Activated CD4-positive, alpha-beta T cell treated with anti-CD3 and anti-CD28 coated beads, Interleukin-2, amount 10 ng/mL, durations not matched to agents 7 days and 5 days (primary cell): ENCODE results near the gene ANKRD53. TPM values are rescaled to one million over a fixed set of nuclear protein-coding genes. Genes with fewer than 3 reads are reported as not detected.

Experiments used
- CTCF ChIA-PET: fragments of 350-600 bp; sonication (Branson Sonifier 250); formaldehyde crosslinking; loops from one replicate; lab custom pipeline; 2021; ENCODE audit warnings: antibody characterized with exemption; lab: Charles Lee
- POLR2A ChIA-PET: fragments of 350-600 bp; sonication (Branson Sonifier 250); formaldehyde crosslinking; loops from one replicate; lab custom pipeline; 2021; ENCODE audit warnings: antibody characterized with exemption; lab: Charles Lee
- DNase-seq: peaks from one replicate; pipeline ENCODE4 v3.0.0-alpha.2; 2020
- H3K27ac Mint-ChIP-seq: one replicate; pipeline ENCODE4 v1.8.0; 2021; ENCODE audit warnings: mild to moderate bottlenecking, moderate library complexity, mixed read lengths
- H3K27me3 Mint-ChIP-seq: one replicate; pipeline ENCODE4 v1.8.0; 2021; ENCODE audit warnings: mixed read lengths
- H3K36me3 Mint-ChIP-seq: one replicate; pipeline ENCODE4 v1.8.0; 2021; ENCODE audit warnings: low read depth, mixed read lengths
- H3K4me1 Mint-ChIP-seq: one replicate; pipeline ENCODE4 v1.8.0; 2021; ENCODE audit warnings: mixed read lengths
- H3K4me3 Mint-ChIP-seq: one replicate; pipeline ENCODE4 v1.8.0; 2021; ENCODE audit warnings: mild to moderate bottlenecking, moderate library complexity, mixed read lengths
- H3K9me3 Mint-ChIP-seq: one replicate; pipeline ENCODE4 v1.8.0; 2021; ENCODE audit warnings: mixed read lengths
- total RNA-seq, 2 experiments: library from RNA; stranded (reverse); gene quantifications; one replicate each; pipeline ENCODE4 v1.2.3, GENCODE V29; 2021

ANKRD53 gene
- total RNA-seq, 2 experiments from 2014 or later = 0.50 TPM; not detected in 1

- no peak overlapping the region for H3K4me3 Mint-ChIP-seq
- no peaks in the 10 kb centered on the region for H3K9me3 Mint-ChIP-seq
- ChIA-PET CTCF (interaction anchor here (0.7 to 2.2 kb wide), 21 partner anchors 9 to 645 kb away, joined by 3 to 17 read pairs (median 5); partner anchors contain the start of gene FIGLA), POLR2A (interaction anchor here (0.6 kb wide), 1 partner anchor 18 kb away, joined by 3 read pairs; no protein-coding TSS in a partner anchor)
- DNase-seq = no peak
- peaks cover 11% of the 10 kb centered on the region for H3K4me1 Mint-ChIP-seq
- peaks cover 30% of the 10 kb centered on the region for H3K27me3 Mint-ChIP-seq
- no peak overlapping the region for H3K27ac Mint-ChIP-seq
- H3K36me3 Mint-ChIP-seq = no peaks in the 10 kb centered on the region
These were observed 29.3 kb upstream of the ANKRD53 start for GRCh38 chr2:70949086-70949485.

DNA sequence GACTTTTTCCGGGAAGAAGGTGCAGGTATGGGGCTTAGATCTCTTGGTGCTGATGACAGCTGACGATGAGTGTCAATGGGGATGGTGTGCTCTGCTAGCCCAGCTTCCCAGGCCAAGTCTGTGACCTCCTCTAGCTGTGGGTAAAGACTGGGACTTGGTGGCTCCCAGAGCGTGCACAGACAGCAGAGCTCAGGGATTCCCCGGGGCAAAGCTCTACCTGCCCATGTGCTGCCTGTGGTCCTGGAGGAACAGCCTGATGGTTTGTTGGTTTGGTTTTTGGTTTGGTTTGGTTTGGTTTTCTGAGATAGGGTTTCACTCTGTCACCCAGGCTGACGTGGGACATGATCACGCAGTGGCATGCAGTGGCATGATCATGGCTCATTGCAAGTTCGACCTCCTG lies 23.5 kb upstream of the ANKRD53 start:
- ChIA-PET CTCF (interaction anchor here (1.5 kb wide), 1 partner anchor 10 kb away, joined by 5 read pairs; no protein-coding TSS in a partner anchor), POLR2A (no interaction called here)
- DNase-seq = peak; percentile 4
- no peaks in the 10 kb centered on the region for H3K9me3 Mint-ChIP-seq
- no peak overlapping the region for H3K4me3 Mint-ChIP-seq
- peaks cover 13% of the 10 kb centered on the region for H3K4me1 Mint-ChIP-seq
- H3K27ac Mint-ChIP-seq = no peak overlapping the region
- H3K27me3 Mint-ChIP-seq = peaks cover 27% of the 10 kb centered on the region
- no peaks in the 10 kb centered on the region for H3K36me3 Mint-ChIP-seq

GRCh38 chr2:70956141-70956540 lies 22.3 kb upstream of the ANKRD53 start:
- no peak overlapping the region for H3K4me3 Mint-ChIP-seq
- no peak for DNase-seq
- ChIA-PET CTCF (no interaction called here), POLR2A (no interaction called here)
- peaks cover 13% of the 10 kb centered on the region for H3K4me1 Mint-ChIP-seq
- H3K27me3 Mint-ChIP-seq = peaks cover 27% of the 10 kb centered on the region
- H3K27ac Mint-ChIP-seq = no peak overlapping the region
- H3K36me3 Mint-ChIP-seq = no peaks in the 10 kb centered on the region
- no peaks in the 10 kb centered on the region for H3K9me3 Mint-ChIP-seq

DNA sequence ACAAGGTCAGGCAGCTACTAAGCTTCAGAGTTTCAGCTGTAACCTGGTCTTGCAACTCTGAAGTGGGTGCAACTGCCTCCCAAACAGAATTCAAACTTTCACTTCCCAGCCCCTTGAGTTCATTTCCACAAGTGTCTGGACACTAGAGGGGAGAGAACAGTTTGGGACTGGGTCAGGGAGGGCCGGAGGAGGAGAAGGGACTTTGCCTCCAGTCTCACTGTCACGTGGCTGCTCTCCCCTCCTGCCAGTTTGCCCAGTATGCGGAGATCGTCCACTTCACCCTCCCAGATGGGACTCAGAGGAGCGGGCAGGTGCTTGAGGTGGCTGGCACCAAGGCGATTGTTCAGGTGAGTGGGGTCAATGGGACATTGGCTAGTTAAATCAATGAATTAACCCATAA lies 20.6 kb upstream of the ANKRD53 start:
- peaks cover 13% of the 10 kb centered on the region for H3K4me1 Mint-ChIP-seq
- ChIA-PET CTCF (interaction anchor here (0.9 kb wide), 1 partner anchor 9 kb away, joined by 3 read pairs; no protein-coding TSS in a partner anchor), POLR2A (no interaction called here)
- H3K27ac Mint-ChIP-seq = no peak overlapping the region
- H3K9me3 Mint-ChIP-seq = no peaks in the 10 kb centered on the region
- no peak for DNase-seq
- no peaks in the 10 kb centered on the region for H3K36me3 Mint-ChIP-seq
- no peak overlapping the region for H3K4me3 Mint-ChIP-seq
- H3K27me3 Mint-ChIP-seq = peaks cover 29% of the 10 kb centered on the region

DNA sequence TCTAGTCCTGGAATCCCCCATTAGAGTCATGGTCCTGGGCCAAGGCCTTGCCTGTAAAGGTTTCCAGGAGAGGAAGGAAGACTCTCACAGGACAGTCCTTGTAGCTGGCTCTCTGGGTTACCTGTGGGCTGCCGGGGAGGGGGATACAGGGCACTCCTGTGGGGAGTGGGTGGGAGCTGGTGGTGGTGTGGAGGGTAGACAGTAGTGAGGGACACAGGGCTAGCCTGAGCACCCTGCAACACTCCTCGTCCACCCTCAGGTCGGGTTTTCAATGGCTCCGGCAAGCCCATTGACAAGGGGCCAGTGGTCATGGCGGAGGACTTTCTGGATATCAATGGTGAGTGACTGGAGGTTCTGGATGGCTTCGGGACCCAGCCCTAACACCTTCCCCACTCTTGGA lies 19.7 kb upstream of the ANKRD53 start:
- peaks cover 13% of the 10 kb centered on the region for H3K4me1 Mint-ChIP-seq
- peaks cover 32% of the 10 kb centered on the region for H3K27me3 Mint-ChIP-seq
- no peaks in the 10 kb centered on the region for H3K36me3 Mint-ChIP-seq
- H3K27ac Mint-ChIP-seq = no peak overlapping the region
- ChIA-PET POLR2A (no interaction called here), CTCF (no interaction called here)
- no peak for DNase-seq
- H3K4me3 Mint-ChIP-seq = no peak overlapping the region
- no peaks in the 10 kb centered on the region for H3K9me3 Mint-ChIP-seq

- POLR2A ChIA-PET = no interaction called here
- no peaks in the 10 kb centered on the region for H3K36me3 Mint-ChIP-seq
- no peak overlapping the region for H3K27ac Mint-ChIP-seq
These were observed 19.1 kb upstream of the ANKRD53 start for GRCh38 chr2:70959271-70959761.

DNA sequence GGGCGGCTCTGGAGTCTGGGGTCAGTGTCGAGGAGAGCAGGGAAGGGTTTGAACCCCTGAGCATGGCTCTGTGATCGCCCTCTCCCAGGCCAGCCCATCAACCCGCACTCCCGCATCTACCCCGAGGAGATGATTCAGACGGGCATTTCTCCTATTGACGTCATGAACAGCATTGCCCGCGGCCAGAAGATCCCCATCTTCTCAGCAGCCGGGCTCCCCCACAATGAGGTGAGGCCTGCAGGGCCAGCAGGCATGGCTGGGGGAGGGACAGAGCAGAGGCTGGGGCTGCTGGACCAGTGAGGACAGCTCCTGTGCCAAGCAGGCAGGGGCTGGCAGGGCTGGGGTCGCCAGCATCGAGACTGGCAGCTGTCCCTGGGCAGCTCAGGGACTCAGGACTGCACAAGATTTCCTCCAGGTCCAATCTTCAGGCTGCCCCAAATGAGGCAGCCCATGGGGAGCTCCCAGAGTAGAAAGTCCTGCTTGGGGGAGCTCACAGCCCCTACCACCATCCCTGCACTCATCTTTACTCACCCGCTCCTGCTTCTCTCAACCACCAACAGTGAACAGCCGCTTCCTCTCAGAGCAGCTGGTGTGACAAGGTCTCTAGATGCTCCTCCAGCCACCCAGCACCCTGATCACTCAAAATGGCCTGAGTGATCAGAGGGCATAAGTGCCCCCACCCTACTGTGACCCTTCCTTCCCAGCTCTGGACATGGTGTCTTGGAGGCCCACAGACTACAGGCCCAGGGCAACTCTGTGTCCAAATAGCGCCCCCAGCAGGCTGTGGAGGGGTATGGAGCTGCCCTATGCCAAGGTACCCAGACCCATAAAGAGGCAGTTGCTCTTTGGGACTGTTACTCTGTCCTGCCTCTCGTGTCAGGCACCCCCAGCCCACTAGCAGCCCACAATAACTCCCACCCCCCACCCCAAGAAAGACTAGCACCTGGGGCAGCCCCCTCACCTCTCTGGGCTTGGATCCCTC lies 18.3 kb upstream of the ANKRD53 start:
- ChIA-PET CTCF (interaction anchor here (1.5 to 2.5 kb wide), 2 partner anchors 12 to 14 kb away, joined by 3 to 14 read pairs; no protein-coding TSS in a partner anchor), POLR2A (no interaction called here)
- DNase-seq = peak; percentile 4
- H3K36me3 Mint-ChIP-seq = no peaks in the 10 kb centered on the region
- no peaks in the 10 kb centered on the region for H3K9me3 Mint-ChIP-seq
- H3K4me1 Mint-ChIP-seq = peaks cover 18% of the 10 kb centered on the region
- H3K27ac Mint-ChIP-seq = no peak overlapping the region
- H3K4me3 Mint-ChIP-seq = no peak overlapping the region
- peaks cover 28% of the 10 kb centered on the region for H3K27me3 Mint-ChIP-seq

More at GRCh38 chr2:70959271-70959761, 19.1 kb upstream of the ANKRD53 start:
- H3K27me3 Mint-ChIP-seq = peaks cover 32% of the 10 kb centered on the region
- no peak overlapping the region for H3K4me3 Mint-ChIP-seq
- CTCF ChIA-PET = interaction anchor here (1.5 to 2.5 kb wide), 2 partner anchors 11 to 13 kb away, joined by 3 to 14 read pairs; no protein-coding TSS in a partner anchor
- DNase-seq = peak; percentile 4
- H3K9me3 Mint-ChIP-seq = no peaks in the 10 kb centered on the region
- peaks cover 13% of the 10 kb centered on the region for H3K4me1 Mint-ChIP-seq

- Mint-ChIP-seq H3K27me3 (peaks cover 21% of the 10 kb centered on the region), H3K4me3 (no peak overlapping the region), H3K4me1 (peaks cover 19% of the 10 kb centered on the region), H3K9me3 (no peaks in the 10 kb centered on the region), H3K27ac (no peak overlapping the region), H3K36me3 (no peaks in the 10 kb centered on the region)
- POLR2A ChIA-PET = no interaction called here
- DNase-seq = peak; percentile 5
- CTCF ChIA-PET = interaction anchor here (1.2 to 2.5 kb wide), 4 partner anchors 13 to 125 kb away, joined by 3 to 14 read pairs (median 4); partner anchors contain the start of gene CD207
These were observed 17.4 kb upstream of the ANKRD53 start for GRCh38 chr2:70960833-70961647.

- Mint-ChIP-seq H3K9me3 (no peaks in the 10 kb centered on the region), H3K4me1 (peaks cover 19% of the 10 kb centered on the region), H3K27me3 (peaks cover 20% of the 10 kb centered on the region), H3K4me3 (no peak overlapping the region), H3K27ac (no peak overlapping the region), H3K36me3 (no peaks in the 10 kb centered on the region)
- no peak for DNase-seq
- ChIA-PET CTCF (interaction anchor here (1.2 to 2.5 kb wide), 4 partner anchors 14 to 126 kb away, joined by 3 to 14 read pairs (median 4); partner anchors contain the start of gene CD207), POLR2A (no interaction called here)
These were observed 16.8 kb upstream of the ANKRD53 start for GRCh38 chr2:70961648-70961994.

DNA sequence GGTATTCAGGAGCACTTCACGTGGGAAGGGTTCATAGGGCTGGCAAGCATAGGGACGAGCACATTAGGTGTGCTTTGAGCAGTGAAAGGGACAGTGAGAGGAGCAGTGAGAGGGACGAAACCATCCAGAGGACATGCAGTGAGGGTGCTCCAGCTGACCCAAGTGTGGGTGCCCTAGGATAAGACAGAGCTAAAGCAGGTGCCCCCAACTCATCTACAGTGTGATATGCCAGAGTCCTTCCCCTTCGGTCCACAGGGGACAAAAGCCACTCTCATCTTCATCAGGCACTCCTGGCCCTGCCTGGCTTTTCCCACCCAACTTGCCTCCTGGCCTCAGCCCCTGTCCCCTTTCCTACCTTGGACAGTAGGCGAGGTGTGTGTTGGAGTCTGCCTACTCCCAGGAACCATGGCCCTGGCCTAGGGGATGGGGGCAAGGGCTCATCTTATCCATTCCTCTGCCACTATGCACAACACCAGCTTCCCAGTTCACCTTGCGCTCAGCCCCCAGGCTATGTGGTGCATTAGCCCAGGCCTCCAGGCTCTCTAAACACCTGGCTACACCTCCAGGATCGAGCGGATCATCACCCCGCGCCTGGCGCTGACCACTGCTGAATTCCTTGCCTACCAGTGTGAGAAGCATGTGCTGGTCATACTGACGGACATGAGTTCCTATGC lies 16.1 kb upstream of the ANKRD53 start:
- H3K27me3 Mint-ChIP-seq = peaks cover 25% of the 10 kb centered on the region
- no peak overlapping the region for H3K27ac Mint-ChIP-seq
- H3K4me1 Mint-ChIP-seq = peaks cover 19% of the 10 kb centered on the region
- H3K9me3 Mint-ChIP-seq = no peaks in the 10 kb centered on the region
- POLR2A ChIA-PET = no interaction called here
- DNase-seq = peak; percentile 5
- no peak overlapping the region for H3K4me3 Mint-ChIP-seq
- no peaks in the 10 kb centered on the region for H3K36me3 Mint-ChIP-seq
- CTCF ChIA-PET = interaction anchor here (0.7 to 2.5 kb wide), 5 partner anchors 14 to 127 kb away, joined by 3 to 14 read pairs (median 4); partner anchors contain the start of gene CD207

GRCh38 chr2:70962885-70963878 lies 15.2 kb upstream of the ANKRD53 start:
- CTCF ChIA-PET = interaction anchor here (0.7 to 3.1 kb wide), 6 partner anchors 15 to 93 kb away, joined by 3 to 15 read pairs (median 8); no protein-coding TSS in a partner anchor
- DNase-seq = peak; percentile 5
- Mint-ChIP-seq H3K4me1 (peaks cover 11% of the 10 kb centered on the region), H3K4me3 (no peak overlapping the region), H3K27me3 (peaks cover 30% of the 10 kb centered on the region), H3K9me3 (no peaks in the 10 kb centered on the region), H3K27ac (no peak overlapping the region), H3K36me3 (no peaks in the 10 kb centered on the region)
- POLR2A ChIA-PET = no interaction called here
